Progenitor cell of endocrine pancreas (in vitro differentiated cells): ENCODE data around the gene TMEM127. TPM values are rescaled to one million over a fixed set of nuclear protein-coding genes. Genes with fewer than 3 reads are reported as not detected.

Source experiments
- DNase-seq: peaks from one replicate; pipeline ENCODE4 v3.0.0; 2021; ENCODE audit warnings: low spot score; ENCODE audit not compliant: unreplicated experiment
- H3K27ac Mint-ChIP-seq: 2 replicates; pipeline ENCODE4 v1.8.0; 2021; ENCODE audit warnings: mild to moderate bottlenecking, moderate library complexity, mixed read lengths
- H3K27me3 Mint-ChIP-seq: 2 replicates; pipeline ENCODE4 v1.8.0; 2021; ENCODE audit warnings: mixed read lengths
- H3K36me3 Mint-ChIP-seq: 2 replicates; pipeline ENCODE4 v1.8.0; 2022; ENCODE audit warnings: mixed read lengths; ENCODE audit not compliant: insufficient read depth
- H3K4me1 Mint-ChIP-seq: 2 replicates; pipeline ENCODE4 v1.8.0; 2021; ENCODE audit warnings: low read depth, mixed read lengths
- H3K4me3 Mint-ChIP-seq: 2 replicates; pipeline ENCODE4 v1.8.0; 2021; ENCODE audit warnings: low read depth, mild to moderate bottlenecking, moderate library complexity, mixed read lengths
- H3K9me3 Mint-ChIP-seq: 2 replicates; pipeline ENCODE4 v1.8.0; 2021; ENCODE audit warnings: low read depth, mixed read lengths
- total RNA-seq: library from RNA; stranded (reverse); gene quantifications from 2 replicates; pipeline ENCODE4 v1.2.1, GENCODE V29; 2021
- TF ChIP-seq, protein P1 (sequence below): fragments of 200-600 bp; sonication (generic); IDR thresholded peaks from one replicate; pipeline ENCODE4 v1.5.0; 2021; ENCODE audit warnings: antibody characterized with exemption, mild to moderate bottlenecking; ENCODE audit not compliant: unreplicated experiment

Gene TMEM127
- total RNA-seq, 1 donor from 2014 or later = 37.2 TPM

DNA sequence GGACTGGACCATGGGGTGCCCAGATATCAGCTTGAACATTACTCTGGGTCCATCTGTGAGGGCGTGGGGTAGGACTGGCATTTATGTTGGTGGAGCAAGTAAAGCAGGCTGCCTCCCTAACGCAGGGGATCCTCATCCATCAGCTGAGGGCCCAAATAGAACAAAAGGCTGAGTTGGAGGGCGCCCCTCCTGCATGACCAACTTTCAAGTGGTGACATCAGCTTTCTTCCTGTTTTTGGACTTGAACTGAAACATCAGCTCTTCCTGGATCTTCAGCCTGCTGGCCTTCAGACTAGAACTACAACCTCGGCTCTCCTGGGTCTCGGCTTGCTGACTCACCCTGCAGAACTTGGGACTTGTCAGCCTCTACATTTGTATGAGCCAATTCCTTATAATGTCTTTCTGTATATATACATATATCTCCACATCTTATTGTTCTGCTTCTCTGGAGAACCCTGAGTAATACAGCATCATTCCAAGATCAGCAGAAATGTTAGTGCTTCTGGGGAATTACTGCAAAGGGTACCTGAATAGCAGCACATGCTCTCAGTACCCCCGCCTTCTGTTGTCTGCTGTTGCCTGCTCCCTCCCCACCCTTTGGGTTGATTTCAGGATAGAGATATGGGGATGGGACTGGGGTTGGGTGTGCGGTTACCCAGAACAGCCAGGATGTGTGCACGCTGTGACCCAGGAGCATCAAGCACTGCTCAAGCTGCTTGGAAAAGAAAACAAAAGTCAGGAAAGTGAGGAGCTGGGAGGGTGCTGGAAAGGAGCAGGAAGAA, 20.0 kb downstream of the TMEM127 start:
- H3K4me3 Mint-ChIP-seq = no peak overlapping the region
- H3K27me3 Mint-ChIP-seq = no peaks in the 10 kb centered on the region
- no peak overlapping the region for H3K27ac Mint-ChIP-seq
- no peaks in the 10 kb centered on the region for H3K9me3 Mint-ChIP-seq
- peaks cover 5% of the 10 kb centered on the region for H3K4me1 Mint-ChIP-seq
- DNase-seq = no peak
- TF ChIP-seq, protein P1, sequence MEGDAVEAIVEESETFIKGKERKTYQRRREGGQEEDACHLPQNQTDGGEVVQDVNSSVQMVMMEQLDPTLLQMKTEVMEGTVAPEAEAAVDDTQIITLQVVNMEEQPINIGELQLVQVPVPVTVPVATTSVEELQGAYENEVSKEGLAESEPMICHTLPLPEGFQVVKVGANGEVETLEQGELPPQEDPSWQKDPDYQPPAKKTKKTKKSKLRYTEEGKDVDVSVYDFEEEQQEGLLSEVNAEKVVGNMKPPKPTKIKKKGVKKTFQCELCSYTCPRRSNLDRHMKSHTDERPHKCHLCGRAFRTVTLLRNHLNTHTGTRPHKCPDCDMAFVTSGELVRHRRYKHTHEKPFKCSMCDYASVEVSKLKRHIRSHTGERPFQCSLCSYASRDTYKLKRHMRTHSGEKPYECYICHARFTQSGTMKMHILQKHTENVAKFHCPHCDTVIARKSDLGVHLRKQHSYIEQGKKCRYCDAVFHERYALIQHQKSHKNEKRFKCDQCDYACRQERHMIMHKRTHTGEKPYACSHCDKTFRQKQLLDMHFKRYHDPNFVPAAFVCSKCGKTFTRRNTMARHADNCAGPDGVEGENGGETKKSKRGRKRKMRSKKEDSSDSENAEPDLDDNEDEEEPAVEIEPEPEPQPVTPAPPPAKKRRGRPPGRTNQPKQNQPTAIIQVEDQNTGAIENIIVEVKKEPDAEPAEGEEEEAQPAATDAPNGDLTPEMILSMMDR = no peak
- H3K36me3 Mint-ChIP-seq = peaks cover 2% of the 10 kb centered on the region

DNA sequence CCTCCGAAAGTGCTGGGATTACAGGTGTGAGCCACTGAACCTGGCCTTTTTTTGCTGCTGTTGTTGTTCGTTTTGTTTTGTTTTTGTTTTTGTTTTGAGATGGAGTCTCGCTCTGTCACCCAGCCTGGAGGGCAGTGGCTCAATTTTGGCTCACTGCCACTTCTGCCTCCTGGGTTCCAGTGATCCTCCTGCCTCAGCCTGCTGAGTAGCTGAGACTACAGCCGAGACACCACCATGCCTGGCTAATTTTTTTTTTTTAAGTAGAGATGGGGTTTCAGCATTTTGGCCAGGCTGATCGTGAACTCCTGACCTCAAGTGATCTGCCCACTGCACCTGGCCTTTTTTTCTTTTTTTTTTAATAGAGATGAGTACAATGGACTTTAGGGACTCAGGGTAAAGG, 22.0 kb downstream of the TMEM127 start:
- TF ChIP-seq, protein P1 = no peak
- Mint-ChIP-seq H3K27me3 (no peaks in the 10 kb centered on the region), H3K27ac (no peak overlapping the region), H3K36me3 (peaks cover 1% of the 10 kb centered on the region), H3K9me3 (no peaks in the 10 kb centered on the region), H3K4me1 (peaks cover 5% of the 10 kb centered on the region), H3K4me3 (no peak overlapping the region)
- DNase-seq = no peak

DNA sequence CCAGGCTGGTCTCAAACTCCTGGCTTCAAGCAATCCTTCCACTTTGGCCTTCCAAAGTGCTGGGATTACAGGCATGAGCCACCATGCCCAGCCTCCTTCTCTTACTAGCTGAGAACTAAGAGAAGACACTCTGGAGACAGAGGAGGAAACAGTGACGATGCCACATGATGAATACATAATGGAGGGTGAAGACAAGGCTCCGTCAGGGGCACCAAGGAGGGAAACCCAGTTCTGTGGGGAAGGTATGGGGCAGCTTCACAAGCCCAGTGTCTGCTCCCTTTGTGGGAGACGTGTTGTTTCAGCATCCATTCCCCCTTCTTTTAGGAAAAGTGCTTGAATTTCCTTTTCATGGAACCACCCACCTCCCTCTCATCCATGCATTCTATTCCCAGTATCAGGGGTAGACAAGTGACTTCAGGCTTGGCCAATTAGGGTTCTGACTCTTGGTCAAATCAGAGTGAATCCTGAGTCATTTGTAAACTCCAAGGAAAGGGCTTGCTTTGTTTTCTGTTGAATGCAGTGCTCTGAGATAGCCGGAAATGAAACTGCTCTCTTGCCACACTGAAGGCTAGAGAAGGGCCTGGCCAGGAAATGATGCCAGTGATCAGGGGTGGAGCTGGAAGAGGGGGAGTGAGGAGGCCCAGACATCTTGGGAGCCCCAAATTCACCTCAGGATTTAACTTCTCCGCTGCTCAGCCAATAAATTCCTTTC, 23.7 kb downstream of the TMEM127 start:
- H3K4me1 Mint-ChIP-seq = no peaks in the 10 kb centered on the region
- no peak overlapping the region for H3K27ac Mint-ChIP-seq
- DNase-seq = no peak
- peaks cover 1% of the 10 kb centered on the region for H3K36me3 Mint-ChIP-seq
- H3K27me3 Mint-ChIP-seq = no peaks in the 10 kb centered on the region
- H3K4me3 Mint-ChIP-seq = no peak overlapping the region
- no peaks in the 10 kb centered on the region for H3K9me3 Mint-ChIP-seq
- TF ChIP-seq, protein P1 = no peak

DNA sequence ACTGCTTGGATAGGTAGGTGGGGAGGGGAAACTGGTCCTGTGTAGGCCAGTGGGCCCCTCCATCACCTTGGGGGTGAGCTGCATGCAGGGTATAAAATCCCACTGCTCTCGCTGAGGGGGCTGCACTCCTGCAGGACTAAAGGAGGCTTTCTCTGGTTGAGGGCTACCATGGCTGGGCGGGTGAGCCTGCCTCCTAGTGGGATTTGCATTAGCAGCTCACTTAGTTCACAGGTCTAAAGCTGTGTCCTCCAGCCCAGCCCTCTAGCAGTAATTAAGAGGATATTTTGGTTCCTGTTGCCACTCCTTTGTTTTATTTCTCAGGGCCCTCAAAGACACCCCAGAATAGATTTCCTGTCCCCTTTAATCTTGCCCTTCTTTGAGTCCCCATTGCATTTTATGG, 24.6 kb downstream of the TMEM127 start:
- Mint-ChIP-seq H3K27me3 (no peaks in the 10 kb centered on the region), H3K9me3 (no peaks in the 10 kb centered on the region), H3K36me3 (peaks cover 1% of the 10 kb centered on the region), H3K27ac (no peak overlapping the region), H3K4me1 (no peaks in the 10 kb centered on the region), H3K4me3 (no peak overlapping the region)
- TF ChIP-seq, protein P1 = no peak
- no peak for DNase-seq

DNA sequence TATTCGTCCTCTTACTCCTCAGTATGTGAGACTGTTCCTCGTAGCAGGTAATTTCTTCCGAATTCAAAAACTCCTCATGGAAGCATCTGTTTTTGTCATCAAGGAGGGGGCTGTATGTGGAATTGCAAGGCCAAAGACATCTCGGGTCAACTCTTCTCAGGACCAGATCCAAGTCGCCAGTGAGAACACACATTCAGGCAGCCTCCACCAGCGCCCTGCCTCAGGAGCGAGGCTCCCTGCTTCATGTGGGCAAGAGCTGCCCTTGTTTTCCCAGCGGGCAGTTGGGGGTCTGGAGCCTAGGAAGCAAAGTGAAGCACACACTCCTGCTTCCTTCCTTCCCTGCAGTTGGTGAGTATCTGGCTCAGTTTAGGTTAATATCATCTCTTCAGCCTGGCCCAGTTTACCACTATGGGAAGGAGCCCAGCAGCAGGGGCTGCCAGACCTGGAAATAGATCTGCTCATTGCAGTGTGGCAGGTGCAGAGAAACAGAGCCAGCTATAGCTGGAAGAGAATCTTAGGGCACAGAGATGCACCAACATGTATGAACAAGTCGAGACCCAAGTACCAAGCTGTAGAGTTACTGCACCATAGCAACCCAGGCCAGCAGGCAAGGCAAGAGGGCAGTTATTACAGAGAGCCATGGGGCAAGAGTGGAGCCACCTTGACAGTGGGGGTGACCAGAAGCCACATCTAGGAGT, 25.3 kb downstream of the TMEM127 start:
- TF ChIP-seq, protein P1 = no peak

More for the DNA sequence above, 25.3 kb downstream of the TMEM127 start:
- no peaks in the 10 kb centered on the region for H3K4me1 Mint-ChIP-seq
- no peak for DNase-seq
- no peaks in the 10 kb centered on the region for H3K9me3 Mint-ChIP-seq
- H3K27ac Mint-ChIP-seq = no peak overlapping the region
- H3K27me3 Mint-ChIP-seq = no peaks in the 10 kb centered on the region
- H3K4me3 Mint-ChIP-seq = no peak overlapping the region
- peaks cover 1% of the 10 kb centered on the region for H3K36me3 Mint-ChIP-seq
